Mucosa of gallbladder (tissue), 1 donor: ENCODE measurements around the gene CA10. TPM values are rescaled to one million over a fixed set of nuclear protein-coding genes. Genes with fewer than 3 reads are reported as not detected.

Experiments
- DNase-seq: peaks from one replicate; pipeline ENCODE4 v3.0.0-alpha.2; 2020; ENCODE audit warnings: low spot score
- total RNA-seq: library from RNA; stranded (reverse); gene quantifications from one replicate; pipeline ENCODE4 v1.2.1, GENCODE V29; 2021
- donor health status: DM: no; HTN: no; CAD: no.

The CA10 gene
- total RNA-seq, 1 donor from 2014 or later, result 0.17 TPM

DNA sequence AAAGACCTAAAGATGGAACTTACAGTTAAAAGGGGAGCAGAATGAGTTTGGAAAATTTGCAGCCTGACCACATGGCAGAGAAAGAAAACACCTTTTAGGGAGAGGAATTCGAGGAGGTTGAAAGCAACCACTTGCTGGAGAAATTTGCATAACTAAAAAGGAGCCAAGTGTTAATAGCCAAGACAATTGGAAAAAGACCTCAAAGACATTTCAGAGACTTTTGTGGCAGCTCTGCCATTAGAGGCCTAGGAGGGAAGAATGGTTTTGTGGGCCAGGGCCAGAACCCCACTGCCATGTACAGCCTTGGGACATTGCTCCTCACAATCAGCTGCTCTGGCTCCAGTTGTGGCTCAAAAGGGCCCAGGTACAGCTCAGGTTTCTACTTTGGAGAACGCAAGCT is 559.7 kb downstream of the CA10 start:
- DNase-seq, result no peak

DNA sequence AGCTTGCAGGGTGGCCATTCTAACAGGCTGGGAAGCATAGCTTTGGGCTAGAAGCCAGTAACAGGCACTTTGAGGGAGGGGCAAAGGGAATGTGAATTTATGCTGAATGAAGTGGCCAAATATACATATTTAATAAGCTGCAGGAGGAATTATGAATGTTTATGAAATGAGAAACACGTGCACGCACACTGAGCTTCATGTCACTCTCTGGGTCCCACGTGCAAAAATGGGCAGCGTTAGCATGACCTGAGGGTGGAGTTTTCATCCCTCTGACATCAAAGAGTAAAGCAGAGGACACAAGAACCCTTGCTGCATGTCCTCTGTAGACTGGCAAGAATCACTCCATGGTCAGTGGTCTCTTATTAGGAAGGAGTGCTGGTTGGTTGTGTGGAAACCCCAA is 561.2 kb downstream of the CA10 start:
- DNase-seq, result no peak

DNA sequence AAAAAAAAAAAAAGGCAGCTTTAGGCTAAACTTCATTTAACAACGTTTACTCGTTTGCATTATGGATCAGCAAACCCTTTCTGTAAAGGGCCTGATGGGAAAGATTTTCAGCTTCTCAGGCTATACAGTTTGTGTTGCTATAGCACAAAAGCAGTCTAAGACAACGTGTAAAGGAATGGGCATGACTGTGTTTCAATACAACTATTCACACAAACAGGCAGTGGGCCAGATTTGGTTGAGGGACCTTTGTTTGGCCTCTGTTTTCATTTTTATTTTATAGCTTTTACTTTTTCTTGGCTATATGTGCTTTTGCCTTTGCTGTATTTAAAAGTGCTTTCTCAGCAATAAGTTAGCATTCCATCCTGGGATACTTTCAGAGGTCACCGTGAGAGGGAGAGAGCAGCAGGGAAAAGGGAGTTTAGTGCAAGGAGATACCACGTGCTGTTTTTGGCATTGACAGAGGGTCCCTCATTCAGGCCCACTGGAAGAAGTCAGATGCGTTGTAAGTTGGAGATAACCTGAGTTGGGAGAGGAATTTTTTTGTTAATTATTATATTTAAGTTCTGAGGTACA is 562.6 kb downstream of the CA10 start:
- DNase-seq, result no peak

DNA sequence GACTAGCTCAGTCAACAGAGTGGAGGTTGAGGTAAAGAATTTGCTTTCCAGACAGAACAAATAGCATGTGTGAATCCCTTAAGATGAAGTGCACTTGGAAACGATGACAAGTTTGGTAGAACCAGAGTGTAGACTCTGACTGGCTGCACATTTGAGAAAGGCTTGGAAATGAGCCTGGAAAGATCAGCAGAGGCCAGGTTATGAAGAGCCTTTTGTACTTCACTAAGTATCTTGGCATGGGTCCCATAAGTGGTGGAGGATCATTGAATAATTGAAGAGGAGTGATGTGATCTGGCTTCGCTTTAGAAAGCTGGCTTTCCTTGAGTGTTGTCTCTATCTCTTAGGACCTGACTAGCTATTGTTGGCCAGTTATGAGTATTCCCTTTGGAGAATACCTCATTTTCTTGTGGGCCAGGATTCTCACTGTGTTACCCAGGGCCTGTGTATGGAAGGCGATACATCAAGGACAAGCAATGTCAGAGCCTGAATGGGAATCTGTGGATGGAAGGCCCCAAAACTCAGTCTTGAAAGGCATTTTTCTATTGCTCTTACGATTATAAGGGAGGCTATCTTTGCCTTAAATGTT is 568.4 kb downstream of the CA10 start:
- DNase-seq, result no peak

DNA sequence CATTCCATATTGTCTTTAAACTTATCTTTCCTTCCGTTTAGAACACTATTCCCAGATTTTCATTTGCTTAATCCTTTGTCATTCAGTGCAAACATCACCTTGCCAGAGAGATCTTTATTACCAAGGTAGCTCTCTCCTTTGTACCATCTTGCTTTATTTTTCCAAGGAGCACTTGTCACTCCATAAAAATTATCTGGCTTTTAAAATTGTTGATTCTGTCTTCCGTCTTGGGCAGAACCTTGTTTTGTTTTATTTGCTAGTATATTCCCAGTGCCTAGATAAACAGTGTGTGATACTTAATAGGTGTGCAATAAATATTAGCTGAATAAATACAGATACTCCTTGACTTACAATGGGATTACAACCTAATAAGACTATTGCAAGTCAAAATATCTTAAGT is 570.5 kb downstream of the CA10 start:
- no peak for DNase-seq

DNA sequence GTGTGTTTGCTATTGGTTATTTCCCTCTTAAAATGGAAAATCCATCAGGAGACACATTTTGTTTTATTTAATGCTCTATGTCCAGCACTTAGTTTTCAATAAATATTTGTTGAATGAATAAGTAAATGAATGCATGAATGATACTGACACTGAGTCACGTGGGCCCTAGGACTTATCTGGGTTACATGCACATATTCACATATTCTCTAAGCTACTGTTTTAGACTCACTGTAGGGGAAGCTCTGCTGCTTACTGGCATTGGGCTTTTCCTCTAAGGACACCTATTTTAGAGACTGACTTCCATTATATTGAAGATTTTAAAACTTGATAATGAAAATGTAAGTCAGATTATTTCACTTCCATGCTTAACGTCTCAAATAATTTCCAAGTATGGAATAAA is 571.0 kb downstream of the CA10 start:
- no peak for DNase-seq

DNA sequence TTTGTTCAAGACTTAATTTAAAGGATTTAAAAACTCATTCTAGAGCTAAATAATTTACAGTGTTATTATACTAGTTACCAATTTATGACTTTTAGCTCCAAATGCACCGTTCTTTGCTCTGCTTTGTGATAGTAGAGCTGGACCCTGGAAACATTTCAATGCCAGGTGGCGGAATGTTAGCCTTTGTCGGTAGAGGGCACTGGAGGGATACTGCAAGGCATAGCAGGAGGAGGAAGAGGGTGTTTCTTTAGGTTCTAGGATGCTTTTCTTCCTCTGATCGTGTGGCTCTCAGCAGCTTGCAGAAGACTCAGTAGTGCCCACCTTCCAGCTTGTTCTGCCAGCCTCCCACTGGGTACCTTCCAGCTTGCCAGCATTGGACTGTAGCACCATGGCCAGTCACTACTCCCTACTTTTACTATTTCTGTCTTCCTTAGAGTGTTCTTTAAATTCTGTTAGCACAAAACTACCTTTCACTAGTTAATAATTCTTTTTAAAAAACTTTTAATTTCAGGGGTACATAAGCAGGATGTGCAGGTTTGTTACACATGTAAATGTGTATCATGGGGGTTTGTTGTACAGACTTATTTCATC is 572.9 kb downstream of the CA10 start:
- peak; percentile 16 for DNase-seq

DNA sequence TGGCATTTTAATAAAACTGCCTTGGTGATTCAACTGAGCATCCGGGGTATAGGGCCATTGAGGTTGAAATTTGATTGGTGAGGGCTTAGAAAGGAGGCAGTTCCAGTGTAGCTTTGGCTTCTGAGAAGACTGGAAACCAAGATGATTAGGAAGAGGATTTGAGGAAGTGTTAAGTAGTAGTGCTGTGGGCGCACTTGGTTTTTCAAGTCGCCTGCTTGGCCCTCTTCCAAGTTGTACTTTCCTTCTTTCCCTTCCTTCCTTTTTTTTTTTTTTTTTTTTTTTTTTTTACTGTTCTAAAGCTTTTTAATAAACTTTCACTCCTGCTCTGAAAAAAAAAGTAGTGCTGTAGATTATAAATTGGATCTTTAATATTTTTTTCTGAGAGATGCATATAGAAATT is 577.6 kb downstream of the CA10 start:
- no peak for DNase-seq
